ENCODE measurements around the gene CACNA1C.

GRCh38 chr12:2479851-2480535 is 427.2 kb downstream of the CACNA1C start:
- TF ChIP-seq CTCF (IDR thresholded peaks at IDR 0.05) (no peak), POLR2A (IDR thresholded peaks at IDR 0.05) (no peak)
